ENCODE data around the gene GALNT16. TPM values are rescaled to one million over a fixed set of nuclear protein-coding genes. Genes with fewer than 3 reads are reported as not detected.

The GALNT16 gene
- total RNA-seq, 1 donor from 2014 or later: 0.35 TPM

DNA sequence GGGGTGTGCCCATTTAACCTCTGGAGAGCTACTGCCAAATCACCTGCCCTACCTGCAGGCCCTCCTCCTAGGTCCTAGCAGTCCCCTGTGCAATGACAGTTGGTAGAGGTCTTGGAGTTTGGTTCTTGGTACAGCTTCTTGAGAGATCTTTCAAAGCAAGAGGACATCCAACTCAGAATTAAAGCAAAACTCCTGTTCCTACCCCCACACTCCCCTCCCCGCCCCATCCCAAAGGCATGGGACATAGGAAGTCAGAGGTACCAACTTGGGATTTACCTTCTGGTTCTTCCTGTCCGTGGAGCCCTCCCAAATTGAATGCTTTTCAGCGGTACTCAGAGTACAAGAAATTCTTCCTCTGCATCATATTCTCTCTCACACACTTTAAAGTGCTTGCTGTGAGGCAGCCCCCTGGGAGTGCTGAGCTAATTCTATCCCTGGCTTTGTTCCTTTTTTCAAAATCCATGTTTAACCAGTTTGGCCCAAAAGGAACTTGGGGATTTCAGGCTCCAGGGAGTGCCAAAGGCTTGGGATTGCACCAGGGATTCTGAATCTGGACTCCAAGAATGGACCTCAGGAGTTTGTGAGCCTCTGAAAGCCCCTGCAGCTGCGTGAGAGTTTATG, 40.8 kb downstream of the GALNT16 start:
- DNase-seq (ENCODE audit: low read depth): no peak
- TF ChIP-seq CTCF (conservative IDR thresholded peaks at IDR 0.05; ENCODE audit: low read depth, low read length): no peak
- H3K4me3 ChIP-seq (ENCODE audit: low read depth, low read length): no peak overlapping the region

GRCh38 chr14:69303086-69303485, 43.1 kb downstream of the GALNT16 start:
- no peak for TF ChIP-seq CTCF (conservative IDR thresholded peaks at IDR 0.05; ENCODE audit: low read depth, low read length)
- H3K4me3 ChIP-seq (ENCODE audit: low read depth, low read length): no peak overlapping the region
- DNase-seq (ENCODE audit: low read depth): no peak

GRCh38 chr14:69312608-69313007, 52.6 kb downstream of the GALNT16 start:
- DNase-seq (ENCODE audit: low read depth): no peak
- no peak for TF ChIP-seq CTCF (conservative IDR thresholded peaks at IDR 0.05; ENCODE audit: low read depth, low read length)
- H3K4me3 ChIP-seq (ENCODE audit: low read depth, low read length): no peak overlapping the region

DNA sequence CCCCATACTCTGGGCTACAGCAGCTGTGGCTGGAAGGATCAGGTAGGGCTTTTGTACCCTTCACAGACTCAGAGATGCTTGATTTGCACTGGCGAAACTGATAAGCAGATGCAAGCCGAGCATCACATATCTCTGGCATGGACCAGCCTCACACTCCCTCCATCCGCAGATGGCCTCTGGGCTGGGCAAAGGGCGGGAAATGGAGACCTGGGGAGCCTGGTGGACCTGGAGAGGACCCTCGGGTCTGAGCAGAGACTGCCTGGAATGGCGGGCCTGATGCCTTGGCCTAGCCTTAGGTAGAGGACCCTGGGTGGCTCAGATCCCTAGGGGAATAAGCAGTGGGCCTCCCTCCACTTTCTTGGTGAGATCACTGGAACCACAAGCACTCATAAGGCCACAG, 53.2 kb downstream of the GALNT16 start:
- no peak overlapping the region for H3K4me3 ChIP-seq (ENCODE audit: low read depth, low read length)
- TF ChIP-seq CTCF (conservative IDR thresholded peaks at IDR 0.05; ENCODE audit: low read depth, low read length): no peak
- no peak for DNase-seq (ENCODE audit: low read depth)

- TF ChIP-seq CTCF (conservative IDR thresholded peaks at IDR 0.05; ENCODE audit: low read depth, low read length): no peak
- H3K4me3 ChIP-seq (ENCODE audit: low read depth, low read length): no peak overlapping the region
- no peak for DNase-seq (ENCODE audit: low read depth)
Measured at GRCh38 chr14:69314327-69314726, 54.4 kb downstream of the GALNT16 start.

GRCh38 chr14:69315301-69315700, 55.3 kb downstream of the GALNT16 start:
- no peak for DNase-seq (ENCODE audit: low read depth)
- no peak for TF ChIP-seq CTCF (conservative IDR thresholded peaks at IDR 0.05; ENCODE audit: low read depth, low read length)

GRCh38 chr14:69316449-69317101, 56.6 kb downstream of the GALNT16 start:
- H3K4me3 ChIP-seq (ENCODE audit: low read depth, low read length): no peak overlapping the region
- TF ChIP-seq CTCF (conservative IDR thresholded peaks at IDR 0.05; ENCODE audit: low read depth, low read length): no peak
- DNase-seq (ENCODE audit: low read depth): no peak

More at GRCh38 chr14:69315301-69315700, 55.3 kb downstream of the GALNT16 start:
- H3K4me3 ChIP-seq (ENCODE audit: low read depth, low read length): no peak overlapping the region
